GDM1 (cell line): ENCODE results near the gene SYTL3.

Experiments
- DNase-seq: peaks from one replicate; lab custom pipeline; 2025; lab: John Stamatoyannopoulos, UW

SYTL3 gene

GRCh38 chr6:158796353-158796752 lies 146.5 kb downstream of the SYTL3 start:
- DNase-seq: no peak

GRCh38 chr6:158797331-158798310 lies 147.8 kb downstream of the SYTL3 start:
- no peak for DNase-seq

- DNase-seq: no peak
Measured at GRCh38 chr6:158798311-158798710, 148.5 kb downstream of the SYTL3 start.

DNA sequence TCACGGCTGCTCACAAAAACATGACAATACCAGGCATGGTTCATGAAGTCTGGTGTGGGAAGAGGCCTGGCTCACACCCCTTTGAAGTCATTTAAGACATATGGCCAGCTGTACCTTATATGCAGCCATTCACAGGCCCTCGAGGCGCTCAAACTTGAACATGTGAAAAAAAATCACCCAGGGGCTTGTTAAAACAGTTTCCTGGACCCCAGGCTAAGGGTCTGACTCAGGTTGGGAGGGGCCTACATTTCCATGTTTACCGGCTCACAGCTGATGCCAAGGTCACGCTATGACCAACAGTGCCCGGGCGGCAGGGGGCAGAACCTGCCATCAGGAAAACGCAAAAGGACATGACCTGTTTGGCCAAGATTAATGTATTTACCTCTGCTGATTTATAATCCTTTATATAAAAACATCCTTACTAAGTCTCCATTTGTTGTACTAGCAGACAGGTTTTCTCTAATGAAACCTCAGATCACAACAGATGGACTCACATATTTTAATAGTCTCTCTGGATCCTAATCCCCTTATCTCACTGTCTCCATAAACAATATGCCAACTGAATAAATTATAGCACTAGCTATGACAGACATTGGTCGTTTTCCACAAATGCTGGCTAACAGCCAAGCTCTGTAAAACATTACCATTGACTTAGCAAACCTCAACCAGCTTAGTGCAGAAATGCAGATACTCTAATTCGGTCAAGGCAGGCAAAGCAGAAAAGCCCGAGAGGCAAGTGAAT lies 149.4 kb downstream of the SYTL3 start:
- no peak for DNase-seq

DNA sequence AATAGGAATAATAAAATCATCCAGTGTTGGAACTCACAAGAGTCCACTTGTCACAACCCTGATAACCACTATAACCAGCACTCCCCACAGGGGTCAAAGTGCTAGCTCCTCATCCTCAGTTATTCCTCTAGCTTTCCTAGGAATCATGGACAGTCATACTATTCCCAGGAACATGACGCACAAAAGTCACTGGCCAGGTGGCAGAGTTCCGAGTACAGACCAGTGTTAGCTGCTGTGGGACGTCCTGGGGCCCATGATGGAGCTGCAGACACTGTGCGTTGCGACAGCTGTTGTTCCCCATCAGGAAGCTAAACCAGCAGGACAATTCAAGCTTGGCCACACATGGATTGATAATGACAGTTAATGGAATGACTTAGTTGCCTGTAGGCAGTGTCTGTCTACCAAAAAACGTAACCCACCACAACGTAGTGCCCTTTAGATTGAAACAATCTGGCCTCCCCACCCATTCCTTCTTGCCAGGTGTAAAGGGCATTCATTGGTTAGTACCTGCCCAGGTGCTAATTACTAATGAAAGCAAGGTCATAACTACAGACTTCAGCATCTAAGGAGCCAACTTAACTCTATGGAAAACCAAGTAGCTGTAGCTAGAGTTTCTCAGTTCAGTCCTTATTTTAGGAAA lies 151.9 kb downstream of the SYTL3 start:
- no peak for DNase-seq

DNA sequence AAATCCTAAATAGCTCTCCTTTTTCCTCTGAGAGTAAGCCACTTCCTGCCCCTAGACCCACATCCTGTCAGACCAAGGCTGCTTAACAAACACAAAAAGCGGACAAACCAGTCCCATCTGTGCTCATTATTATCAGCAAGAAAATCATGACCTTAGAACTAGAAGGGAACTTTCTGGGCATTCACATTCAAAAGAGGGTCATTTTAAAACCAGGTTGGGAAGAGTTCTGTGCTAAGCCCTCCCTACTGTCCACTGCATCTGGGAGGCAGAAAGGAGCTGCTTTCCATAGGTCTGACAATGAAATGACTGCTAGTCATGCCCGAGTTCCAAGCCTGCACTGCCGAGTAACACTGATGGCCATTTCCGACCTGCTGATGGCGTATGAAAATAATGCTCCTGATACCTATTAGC lies 153.9 kb downstream of the SYTL3 start:
- peak; percentile 56 for DNase-seq

- no peak for DNase-seq
Measured at GRCh38 chr6:158804207-158804606, 154.4 kb downstream of the SYTL3 start.

DNA sequence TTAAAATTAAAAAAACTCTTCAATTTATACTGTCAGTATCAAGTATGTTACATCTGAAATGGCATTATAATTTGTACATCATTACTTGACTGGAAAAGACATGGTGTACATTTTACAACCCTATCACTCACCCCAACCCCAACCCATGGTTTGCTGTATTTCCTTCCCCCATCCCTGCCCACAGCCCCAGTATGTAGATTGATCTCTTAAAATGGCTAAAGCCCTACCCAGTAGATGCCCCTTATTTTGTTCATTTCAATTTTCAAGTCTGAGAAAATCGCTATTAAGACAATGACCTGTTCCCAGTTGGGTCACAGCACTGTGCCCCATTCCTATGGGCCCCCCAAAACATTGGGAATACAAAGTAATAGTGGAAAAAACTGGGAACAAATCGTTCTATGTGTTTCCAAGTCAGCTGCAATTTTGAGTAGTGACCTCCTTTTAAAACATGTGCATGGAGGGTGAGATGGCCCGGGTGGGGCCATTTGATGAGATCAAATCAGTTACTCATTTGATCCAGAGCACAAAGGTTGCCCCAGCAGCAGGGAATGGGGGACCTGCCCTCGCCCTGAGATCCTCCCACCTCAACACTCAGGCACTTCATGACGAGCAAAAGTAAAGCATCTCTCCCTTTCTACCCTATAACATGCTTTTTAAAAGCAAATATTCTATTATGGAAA lies 156.0 kb downstream of the SYTL3 start:
- DNase-seq: no peak

- DNase-seq: no peak
Measured at GRCh38 chr6:158807515-158808441, 157.9 kb downstream of the SYTL3 start.

DNA sequence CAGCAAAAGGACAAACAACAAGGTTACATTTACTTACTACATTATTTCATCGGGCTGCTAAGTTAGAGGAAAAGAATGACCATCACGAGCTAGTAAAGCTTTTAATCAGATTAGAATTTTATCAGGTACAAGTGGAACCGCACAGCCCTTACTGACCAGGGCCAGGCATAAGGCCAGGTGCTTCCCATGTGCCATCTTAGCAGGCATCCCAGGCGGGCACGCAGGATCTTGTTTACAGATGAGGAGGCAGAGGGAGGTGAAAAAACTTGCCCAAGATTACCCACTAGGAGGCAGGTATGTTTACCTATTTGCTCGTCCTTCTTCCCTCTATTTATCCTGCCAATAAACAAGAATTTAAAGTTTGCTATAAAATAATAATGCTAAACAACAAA lies 158.6 kb downstream of the SYTL3 start:
- no peak for DNase-seq

DNA sequence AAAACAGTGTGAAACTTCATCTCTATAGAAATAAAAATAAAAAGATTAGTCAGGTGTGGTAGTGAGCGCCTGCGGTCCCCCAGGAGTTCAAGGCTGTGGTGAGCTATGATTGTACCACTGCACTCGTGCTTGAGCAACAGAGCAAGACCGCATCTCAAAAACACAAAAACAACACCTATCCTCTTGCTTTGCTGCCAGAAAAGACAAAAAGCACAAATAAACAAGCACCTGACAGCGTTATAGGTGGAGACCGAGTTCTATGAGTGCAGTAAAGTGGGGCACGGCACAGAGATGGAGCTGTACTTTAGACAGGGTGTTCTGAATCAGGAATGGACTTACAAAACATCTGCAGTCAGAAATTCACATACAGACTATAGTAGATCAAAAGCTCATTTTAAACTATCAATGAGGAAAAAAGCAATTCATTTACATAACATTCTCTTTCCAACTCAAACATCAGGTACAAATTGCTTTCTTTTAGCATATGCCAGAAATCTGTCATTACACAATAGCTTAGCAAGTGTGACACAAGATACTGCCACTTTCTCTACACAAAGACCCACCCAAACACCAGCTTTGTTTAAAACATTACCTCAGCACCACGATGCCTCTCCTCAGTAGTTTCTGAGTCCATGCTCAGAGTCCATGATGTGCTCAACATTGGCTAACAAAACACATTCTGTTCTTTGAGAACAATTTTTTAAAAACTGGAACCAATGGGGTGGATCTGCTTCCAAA lies 159.3 kb downstream of the SYTL3 start:
- no peak for DNase-seq

DNA sequence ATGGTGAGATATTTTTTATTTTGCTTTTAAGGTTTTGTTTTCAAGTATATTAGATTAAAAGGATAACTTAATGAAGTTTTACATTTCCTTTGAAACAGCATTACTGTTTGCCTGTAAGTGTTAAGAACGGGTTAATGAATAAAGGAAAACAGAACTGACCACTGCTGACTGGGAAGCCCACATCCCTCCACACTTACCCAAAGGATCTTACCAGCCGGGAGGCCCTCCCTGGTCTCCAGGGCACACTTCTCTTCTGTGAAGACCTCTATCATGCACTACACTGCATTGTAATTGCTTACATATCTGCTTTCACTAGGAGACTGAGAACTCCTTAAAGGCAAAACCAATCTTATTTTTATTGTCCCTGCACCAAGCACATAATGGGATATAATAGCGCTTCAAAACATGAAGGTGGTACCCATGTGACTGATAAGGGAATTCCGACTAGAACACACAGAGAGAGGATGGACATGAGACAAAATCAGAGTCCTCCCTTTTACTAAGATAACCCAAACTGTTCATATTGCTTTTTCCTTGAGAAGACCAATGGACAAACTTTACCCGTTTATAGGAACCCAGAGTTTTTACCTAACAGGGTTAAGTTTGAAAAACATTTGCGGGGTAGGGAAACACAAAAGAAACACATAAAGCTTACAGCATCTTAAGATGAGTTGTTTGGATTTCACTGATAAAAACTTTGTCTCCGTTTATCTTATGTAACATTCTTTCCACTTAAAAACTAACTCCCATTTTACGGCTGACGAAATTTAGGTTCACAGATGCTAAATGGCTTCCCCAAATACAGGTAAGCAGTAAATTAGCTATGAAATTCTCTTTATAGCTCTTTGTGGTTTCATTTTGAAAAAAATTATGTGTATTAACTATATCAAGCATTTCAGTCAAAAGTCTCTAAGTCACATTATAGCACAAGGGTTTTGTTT lies 160.6 kb downstream of the SYTL3 start:
- no peak for DNase-seq

- DNase-seq: no peak
Measured at GRCh38 chr6:158812611-158813010, 162.8 kb downstream of the SYTL3 start.

- no peak for DNase-seq
Measured at GRCh38 chr6:158813032-158813431, 163.2 kb downstream of the SYTL3 start.
